CD14-positive monocyte (primary cell): ENCODE data around the gene SGTB. TPM values are rescaled to one million over a fixed set of nuclear protein-coding genes. Genes with fewer than 3 reads are reported as not detected.

Experiments
- DNase-seq, 3 donors: peaks; one replicate each; pipeline ENCODE4 v3.0.0-alpha.2; 2011 to 2022
- H2AFZ ChIP-seq: 2 replicates; pipeline ENCODE4 v1.6.0; 2012; ENCODE audit warnings: mild to moderate bottlenecking, low read depth, low read length, inconsistent platforms; ENCODE audit not compliant: insufficient read depth, poor library complexity, severe bottlenecking
- H3K27ac ChIP-seq, 2 donors: 1 replicate in 1 of 2; 2 replicates in 1 of 2; pipeline ENCODE4 v1.5.1; 2012 to 2013; ENCODE audit warnings: low read length in 2 of 2, control low read depth in 1 of 2, inconsistent platforms in 1 of 2, low read depth in 1 of 2, mild to moderate bottlenecking in 1 of 2
- H3K27me3 ChIP-seq, 2 donors: one replicate each; pipeline versions ENCODE4 v1.6.0 to v1.6.1; 2011 to 2013; ENCODE audit warnings: low read length in 2 of 2; ENCODE audit not compliant: control insufficient read depth in 2 of 2, insufficient read depth in 2 of 2
- H3K36me3 ChIP-seq, 2 donors: replicated peaks in 1 of 2; 1 replicate in 1 of 2; 2 replicates in 1 of 2; pipeline versions ENCODE4 v1.5.1 to v1.6.1; 2012 to 2013; ENCODE audit warnings: low read length in 2 of 2, control low read depth in 1 of 2, inconsistent platforms in 1 of 2, mild to moderate bottlenecking in 1 of 2; ENCODE audit not compliant: insufficient read depth in 2 of 2, control insufficient read depth in 1 of 2
- H3K4me1 ChIP-seq, 2 donors: 1 replicate in 1 of 2; 2 replicates in 1 of 2; pipeline versions ENCODE4 v1.5.1 to v1.6.1; 2012 to 2013; ENCODE audit warnings: low read length in 2 of 2, control low read depth in 1 of 2, inconsistent platforms in 1 of 2, mild to moderate bottlenecking in 1 of 2, moderate library complexity in 1 of 2; ENCODE audit not compliant: insufficient read depth in 2 of 2, control insufficient read depth in 1 of 2
- H3K4me2 ChIP-seq: replicated peaks from 2 replicates; pipeline ENCODE3; 2012; ENCODE audit warnings: low read length, moderate library complexity, mild to moderate bottlenecking; ENCODE audit not compliant: poor library complexity, severe bottlenecking; ENCODE audit errors: extremely low read depth
- H3K4me3 ChIP-seq, 3 experiments: fragments of 200-600 bp in 1 of 3; sonication (generic) in 1 of 3; replicated peaks in 1 of 3; 1 replicate in 2 of 3; 2 replicates in 1 of 3; pipeline ENCODE4 v1.5.1; 2011 to 2013; ENCODE audit warnings: low read length in 3 of 3, mild to moderate bottlenecking in 3 of 3, control low read depth in 2 of 3, low read depth in 2 of 3, inconsistent platforms in 1 of 3, moderate library complexity in 1 of 3
- H3K79me2 ChIP-seq: 2 replicates; pipeline ENCODE4 v1.6.0; 2012; ENCODE audit warnings: mild to moderate bottlenecking, control low read depth, inconsistent platforms, low read length, moderate library complexity; ENCODE audit not compliant: insufficient read depth
- H3K9ac ChIP-seq: 2 replicates; pipeline ENCODE4 v1.6.0; 2017; ENCODE audit warnings: low read length, mild to moderate bottlenecking; ENCODE audit not compliant: insufficient read depth, poor library complexity, severe bottlenecking
- H3K9me3 ChIP-seq, 2 donors: replicated peaks in 1 of 2; 1 replicate in 1 of 2; 2 replicates in 1 of 2; pipeline versions ENCODE4 v1.5.1 to v1.6.1; 2012 to 2013; ENCODE audit warnings: low read length in 2 of 2, control low read depth in 1 of 2; ENCODE audit not compliant: control insufficient read depth in 1 of 2, insufficient read depth in 1 of 2
- H4K20me1 ChIP-seq: 2 replicates; pipeline ENCODE4 v1.6.0; 2012; ENCODE audit warnings: mild to moderate bottlenecking, low read length, control low read depth, moderate library complexity; ENCODE audit not compliant: insufficient read depth
- H3K27ac Mint-ChIP-seq, 7 donors: one replicate each; pipeline ENCODE4 v1.8.0; 2020; ENCODE audit warnings: mild to moderate bottlenecking in 7 of 7, mixed read lengths in 7 of 7, moderate library complexity in 6 of 7, inconsistent platforms in 2 of 7
- H3K27me3 Mint-ChIP-seq, 3 donors: one replicate each; pipeline ENCODE4 v1.8.0; 2021 to 2022; ENCODE audit warnings: low read depth in 3 of 3, mild to moderate bottlenecking in 3 of 3, mixed read lengths in 3 of 3, moderate library complexity in 3 of 3, inconsistent platforms in 1 of 3
- H3K36me3 Mint-ChIP-seq, 2 donors: one replicate each; pipeline ENCODE4 v1.8.0; 2020; ENCODE audit warnings: mixed read lengths in 2 of 2, inconsistent platforms in 1 of 2, mild to moderate bottlenecking in 1 of 2
- H3K4me1 Mint-ChIP-seq: one replicate; pipeline ENCODE4 v1.8.0; 2020; ENCODE audit warnings: mild to moderate bottlenecking, mixed read lengths
- H3K4me3 Mint-ChIP-seq, 2 donors: one replicate each; pipeline ENCODE4 v1.8.0; 2020; ENCODE audit warnings: mild to moderate bottlenecking in 2 of 2, mixed read lengths in 2 of 2, moderate library complexity in 1 of 2
- H3K9me3 Mint-ChIP-seq, 7 donors: one replicate each; pipeline ENCODE4 v1.8.0; 2020 to 2022; ENCODE audit warnings: mixed read lengths in 7 of 7, mild to moderate bottlenecking in 6 of 7, moderate library complexity in 6 of 7, inconsistent platforms in 2 of 7
- WGBS: methylation state at CpG from one replicate; pipeline ENCODE4 v1.1.5; 2013; ENCODE audit warnings: missing lambda C conversion rate; ENCODE audit not compliant: insufficient coverage; 5-methylcytosine and 5-hydroxymethylcytosine counted together
- intact Hi-C, 2 donors: fragments of 100-400 bp; cut with micrococcal nuclease; formaldehyde crosslinking; loops; one replicate each; pipeline versions ENCODE4 v1.15.0 to v1.15.1; 2023
- polyA plus RNA-seq, 3 donors: library from polyadenylated mRNA; depleted of rRNA in 1 of 3; unstranded in 2 of 3; stranded (reverse) in 1 of 3; fragments of 300-500 nt in 2 of 3; fragments of >200 nt in 1 of 3; fragmentation: Illumina TruSeq in 2 of 3; gene quantifications; 1 replicate in 2 of 3; 2 replicates in 1 of 3; pipeline ENCODE4 v1.2.3, GENCODE V29; 2012 to 2021
- TF ChIP-seq, protein P1 (sequence below): fragments of 200-600 bp; IDR thresholded peaks from one replicate; pipeline ENCODE4 v1.8.0; 2022; ENCODE audit warnings: antibody characterized with exemption, mild to moderate bottlenecking

SGTB gene
- polyA plus RNA-seq, 3 donors = 7.4 to 16.5 (median 7.6) TPM

DNA sequence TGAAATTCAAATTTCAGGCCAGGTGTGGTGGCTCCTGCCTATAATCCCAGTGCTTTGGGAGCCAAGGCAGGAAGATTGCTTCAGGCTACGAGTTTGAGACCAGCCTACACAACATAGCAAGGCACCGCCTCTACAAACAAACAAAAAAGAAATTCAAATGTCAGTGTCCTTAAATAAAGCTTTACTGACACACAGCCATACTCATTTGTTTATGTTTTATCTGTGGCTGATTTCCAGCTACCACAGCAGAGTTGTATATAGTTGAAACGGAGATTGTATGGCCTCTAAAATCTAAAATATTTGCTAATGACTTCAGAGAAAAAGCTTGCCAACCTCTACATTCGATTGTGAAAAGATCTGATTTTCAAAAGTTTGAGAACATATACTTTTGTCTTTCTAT lies 81.7 kb downstream of the SGTB start:
- no peak overlapping the region for H2AFZ ChIP-seq
- H3K4me2 ChIP-seq = no peak overlapping the region
- H3K4me3 ChIP-seq = no peak overlapping the region
- no peak overlapping the region for H3K9ac ChIP-seq
- intact Hi-C loops = no loop called here
- H3K27me3 Mint-ChIP-seq = no peaks in the 10 kb centered on the region
- DNase-seq = no peak
- no peaks in the 10 kb centered on the region for H3K4me1 Mint-ChIP-seq
- H3K36me3 Mint-ChIP-seq = peaks cover 56 to 81% of the 10 kb centered on the region in 2 donors
- H3K27ac Mint-ChIP-seq = no peak overlapping the region
- peaks cover 31 to 72% of the 10 kb centered on the region in 2 donors for H3K36me3 ChIP-seq
- H3K79me2 ChIP-seq = no peaks in the 10 kb centered on the region
- TF ChIP-seq, protein P1, sequence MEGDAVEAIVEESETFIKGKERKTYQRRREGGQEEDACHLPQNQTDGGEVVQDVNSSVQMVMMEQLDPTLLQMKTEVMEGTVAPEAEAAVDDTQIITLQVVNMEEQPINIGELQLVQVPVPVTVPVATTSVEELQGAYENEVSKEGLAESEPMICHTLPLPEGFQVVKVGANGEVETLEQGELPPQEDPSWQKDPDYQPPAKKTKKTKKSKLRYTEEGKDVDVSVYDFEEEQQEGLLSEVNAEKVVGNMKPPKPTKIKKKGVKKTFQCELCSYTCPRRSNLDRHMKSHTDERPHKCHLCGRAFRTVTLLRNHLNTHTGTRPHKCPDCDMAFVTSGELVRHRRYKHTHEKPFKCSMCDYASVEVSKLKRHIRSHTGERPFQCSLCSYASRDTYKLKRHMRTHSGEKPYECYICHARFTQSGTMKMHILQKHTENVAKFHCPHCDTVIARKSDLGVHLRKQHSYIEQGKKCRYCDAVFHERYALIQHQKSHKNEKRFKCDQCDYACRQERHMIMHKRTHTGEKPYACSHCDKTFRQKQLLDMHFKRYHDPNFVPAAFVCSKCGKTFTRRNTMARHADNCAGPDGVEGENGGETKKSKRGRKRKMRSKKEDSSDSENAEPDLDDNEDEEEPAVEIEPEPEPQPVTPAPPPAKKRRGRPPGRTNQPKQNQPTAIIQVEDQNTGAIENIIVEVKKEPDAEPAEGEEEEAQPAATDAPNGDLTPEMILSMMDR = no peak
- no peak overlapping the region for H3K27ac ChIP-seq
- H3K4me1 ChIP-seq = no peaks in the 10 kb centered on the region
- 100% methylated on average over 1 of the region's 4 CpGs for WGBS
- no peaks in the 10 kb centered on the region for H3K27me3 ChIP-seq
- H4K20me1 ChIP-seq = no peaks in the 10 kb centered on the region
- H3K4me3 Mint-ChIP-seq = no peak overlapping the region
- no peaks in the 10 kb centered on the region for H3K9me3 ChIP-seq
- H3K9me3 Mint-ChIP-seq = peaks cover 0 to 6% (median 0%) of the 10 kb centered on the region in 7 donors

DNA sequence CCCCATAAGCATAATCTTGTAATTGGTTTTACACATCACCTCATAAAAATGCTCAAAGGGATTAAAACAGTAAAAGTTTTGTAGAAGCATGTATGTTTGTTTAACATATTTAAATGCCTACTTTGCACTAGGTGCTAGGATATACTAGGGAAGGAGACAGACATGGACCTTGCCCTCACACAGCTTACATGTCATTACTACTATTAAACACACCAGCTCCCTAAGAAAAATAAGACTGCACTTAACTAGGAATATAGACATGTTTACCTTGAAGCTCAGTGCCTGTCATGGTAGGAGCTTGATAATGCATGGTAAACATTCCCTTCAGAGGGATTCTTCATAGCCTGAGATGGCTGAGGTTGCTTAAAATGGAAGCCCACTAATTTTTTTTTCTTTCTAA lies 90.9 kb downstream of the SGTB start:
- intact Hi-C loops = no loop called here
- H3K79me2 ChIP-seq = peaks cover 58% of the 10 kb centered on the region
- Mint-ChIP-seq H3K9me3 (peaks cover 0 to 2% (median 0%) of the 10 kb centered on the region in 7 donors), H3K4me3 (no peak overlapping the region), H3K27ac (no peak overlapping the region), H3K36me3 (peaks cover 15 to 30% of the 10 kb centered on the region in 2 donors), H3K27me3 (peaks cover 0 to 2% (median 0%) of the 10 kb centered on the region in 3 donors), H3K4me1 (peaks cover 9% of the 10 kb centered on the region)
- no peak overlapping the region for H2AFZ ChIP-seq
- no peak for DNase-seq
- H4K20me1 ChIP-seq = peaks cover 6% of the 10 kb centered on the region
- H3K9ac ChIP-seq = no peak overlapping the region
- H3K36me3 ChIP-seq = peaks cover 12 to 30% of the 10 kb centered on the region in 2 donors
- H3K4me2 ChIP-seq = no peak overlapping the region
- TF ChIP-seq, protein P1 = no peak
- peaks cover 0 to 8% of the 10 kb centered on the region in 2 donors for H3K4me1 ChIP-seq
- H3K9me3 ChIP-seq = no peaks in the 10 kb centered on the region
- no peak overlapping the region for H3K27ac ChIP-seq
- no peak overlapping the region for H3K4me3 ChIP-seq
- H3K27me3 ChIP-seq = no peaks in the 10 kb centered on the region
